Fibroblast of lung (primary cell): ENCODE results near the gene ASIC2.

ENCODE experiments used
- EZH2 ChIP-seq: IDR thresholded peaks from 2 replicates; pipeline ENCODE4 v1.5.1; 2012; ENCODE audit warnings: low read length, control low read depth, mild to moderate bottlenecking; ENCODE audit errors: missing control alignments
- TF ChIP-seq, protein P1 (sequence below), 2 donors: IDR thresholded peaks in 1 of 2; conservative IDR thresholded peaks in 1 of 2; 1 replicate in 1 of 2; 2 replicates in 1 of 2; pipeline ENCODE4 v1.5.1; 2011 to 2012; ENCODE audit warnings: low read length in 2 of 2, control low read depth in 1 of 2, inconsistent platforms in 1 of 2, low read depth in 1 of 2, mild to moderate bottlenecking in 1 of 2

DNA sequence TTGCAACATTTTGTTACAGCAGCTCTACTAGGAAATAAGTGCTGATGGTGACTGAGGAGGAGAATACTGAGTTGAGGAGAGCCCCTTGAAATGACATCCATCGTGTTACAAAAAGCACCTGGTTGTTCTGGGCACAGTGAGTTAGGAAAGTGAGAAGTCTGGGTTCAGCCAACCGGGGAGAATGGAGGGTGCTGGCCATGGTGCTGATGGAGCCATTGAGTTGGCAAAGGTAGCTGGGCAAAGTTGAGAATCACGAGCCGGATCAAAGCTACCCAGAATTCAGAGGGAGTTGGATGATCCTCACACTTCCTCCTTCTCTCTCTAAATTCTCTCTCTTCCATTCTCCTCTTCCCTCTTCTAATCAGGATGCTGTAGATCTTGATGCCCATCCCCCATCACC is 35.0 kb upstream of the ASIC2 start:
- TF ChIP-seq, protein P1, sequence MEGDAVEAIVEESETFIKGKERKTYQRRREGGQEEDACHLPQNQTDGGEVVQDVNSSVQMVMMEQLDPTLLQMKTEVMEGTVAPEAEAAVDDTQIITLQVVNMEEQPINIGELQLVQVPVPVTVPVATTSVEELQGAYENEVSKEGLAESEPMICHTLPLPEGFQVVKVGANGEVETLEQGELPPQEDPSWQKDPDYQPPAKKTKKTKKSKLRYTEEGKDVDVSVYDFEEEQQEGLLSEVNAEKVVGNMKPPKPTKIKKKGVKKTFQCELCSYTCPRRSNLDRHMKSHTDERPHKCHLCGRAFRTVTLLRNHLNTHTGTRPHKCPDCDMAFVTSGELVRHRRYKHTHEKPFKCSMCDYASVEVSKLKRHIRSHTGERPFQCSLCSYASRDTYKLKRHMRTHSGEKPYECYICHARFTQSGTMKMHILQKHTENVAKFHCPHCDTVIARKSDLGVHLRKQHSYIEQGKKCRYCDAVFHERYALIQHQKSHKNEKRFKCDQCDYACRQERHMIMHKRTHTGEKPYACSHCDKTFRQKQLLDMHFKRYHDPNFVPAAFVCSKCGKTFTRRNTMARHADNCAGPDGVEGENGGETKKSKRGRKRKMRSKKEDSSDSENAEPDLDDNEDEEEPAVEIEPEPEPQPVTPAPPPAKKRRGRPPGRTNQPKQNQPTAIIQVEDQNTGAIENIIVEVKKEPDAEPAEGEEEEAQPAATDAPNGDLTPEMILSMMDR (conservative IDR thresholded peaks at IDR 0.05 in 1 of 2, IDR thresholded peaks at IDR 0.05 in 1 of 2; ENCODE audit: low read depth in 1 of 2, low read length in 2 of 2): no peak
- no peak for TF ChIP-seq EZH2
